Gastrocnemius medialis (tissue), 4 donors: ENCODE measurements around the gene LRRC23.

Experiments used
- POLR2A ChIP-seq, 2 donors: fragments of 450-650 bp; IDR thresholded peaks; one replicate each; pipeline ENCODE4 v1.6.1; 2017; ENCODE audit warnings: antibody characterized with exemption in 2 of 2, mild to moderate bottlenecking in 2 of 2, moderate library complexity in 2 of 2
- TF ChIP-seq, protein P1 (sequence below), 5 experiments: fragments of 450-650 bp in 3 of 5; fragments of 200-600 bp in 2 of 5; sonication (generic) in 2 of 5; IDR thresholded peaks in 4 of 5; conservative IDR thresholded peaks in 1 of 5; 1 replicate in 4 of 5; 2 replicates in 1 of 5; pipeline ENCODE4 v1.5.1; 2016 to 2019; ENCODE audit warnings: antibody characterized with exemption in 5 of 5, mild to moderate bottlenecking in 3 of 5, moderate library complexity in 3 of 5

DNA sequence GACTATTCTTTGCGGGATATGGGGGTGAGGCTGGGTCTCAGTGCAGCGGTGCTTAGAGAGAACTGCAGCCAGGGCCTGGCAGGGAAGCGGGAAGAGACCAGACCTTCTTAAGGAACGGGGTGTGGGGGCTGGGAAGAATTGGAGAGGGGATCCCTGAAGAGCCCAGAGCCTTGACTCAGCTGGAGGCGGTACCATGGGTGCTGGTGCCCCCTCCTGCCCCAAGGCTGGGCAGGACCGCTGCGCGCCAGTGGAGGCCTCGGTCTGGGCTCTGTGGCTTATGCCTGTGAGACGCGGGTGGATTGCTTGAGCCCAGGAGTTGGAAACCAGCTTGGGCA lies 37.7 kb downstream of the LRRC23 start:
- TF ChIP-seq, protein P1, sequence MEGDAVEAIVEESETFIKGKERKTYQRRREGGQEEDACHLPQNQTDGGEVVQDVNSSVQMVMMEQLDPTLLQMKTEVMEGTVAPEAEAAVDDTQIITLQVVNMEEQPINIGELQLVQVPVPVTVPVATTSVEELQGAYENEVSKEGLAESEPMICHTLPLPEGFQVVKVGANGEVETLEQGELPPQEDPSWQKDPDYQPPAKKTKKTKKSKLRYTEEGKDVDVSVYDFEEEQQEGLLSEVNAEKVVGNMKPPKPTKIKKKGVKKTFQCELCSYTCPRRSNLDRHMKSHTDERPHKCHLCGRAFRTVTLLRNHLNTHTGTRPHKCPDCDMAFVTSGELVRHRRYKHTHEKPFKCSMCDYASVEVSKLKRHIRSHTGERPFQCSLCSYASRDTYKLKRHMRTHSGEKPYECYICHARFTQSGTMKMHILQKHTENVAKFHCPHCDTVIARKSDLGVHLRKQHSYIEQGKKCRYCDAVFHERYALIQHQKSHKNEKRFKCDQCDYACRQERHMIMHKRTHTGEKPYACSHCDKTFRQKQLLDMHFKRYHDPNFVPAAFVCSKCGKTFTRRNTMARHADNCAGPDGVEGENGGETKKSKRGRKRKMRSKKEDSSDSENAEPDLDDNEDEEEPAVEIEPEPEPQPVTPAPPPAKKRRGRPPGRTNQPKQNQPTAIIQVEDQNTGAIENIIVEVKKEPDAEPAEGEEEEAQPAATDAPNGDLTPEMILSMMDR (IDR thresholded peaks at IDR 0.05 in 4 of 5, conservative IDR thresholded peaks at IDR 0.05 in 1 of 5) = no peak
- no peak for TF ChIP-seq POLR2A (IDR thresholded peaks at IDR 0.05)
